HG02798 (cell line): ENCODE results near the gene ADGRB3.
"Not testable (repeated sequence)": the region's sequence is repeated elsewhere in the genome, so short reads cannot be mapped to it uniquely, and the experiment has no call there.

Experiments
- ATAC-seq: cut with Tn5 transposase; IDR thresholded peaks from one replicate; pipeline ENCODE4 v1.9.1; 2021; ENCODE audit warnings: mild to moderate bottlenecking; ENCODE audit not compliant: unreplicated experiment, poor library complexity

ADGRB3 gene

GRCh38 chr6:69286331-69286730 is 651.2 kb downstream of the ADGRB3 start:
- no peak for ATAC-seq

- ATAC-seq: not testable (repeated sequence)
Measured at GRCh38 chr6:69288198-69288597, 653.1 kb downstream of the ADGRB3 start.

GRCh38 chr6:69289689-69290495 is 654.8 kb downstream of the ADGRB3 start:
- no peak for ATAC-seq

- ATAC-seq: no peak
Measured at GRCh38 chr6:69293471-69293870, 658.4 kb downstream of the ADGRB3 start.

GRCh38 chr6:69294407-69294806 is 659.3 kb downstream of the ADGRB3 start:
- ATAC-seq: no peak

- ATAC-seq: no peak
Measured at GRCh38 chr6:69294862-69295261, 659.8 kb downstream of the ADGRB3 start.

- ATAC-seq: no peak
Measured at GRCh38 chr6:69303382-69303781, 668.3 kb downstream of the ADGRB3 start.

- no peak for ATAC-seq
Measured at GRCh38 chr6:69305456-69305855, 670.4 kb downstream of the ADGRB3 start.

- ATAC-seq: no peak
Measured at GRCh38 chr6:69308584-69308983, 673.5 kb downstream of the ADGRB3 start.

- no peak for ATAC-seq
Measured at GRCh38 chr6:69311888-69312287, 676.8 kb downstream of the ADGRB3 start.

GRCh38 chr6:69314001-69314400 is 678.9 kb downstream of the ADGRB3 start:
- ATAC-seq: no peak

GRCh38 chr6:69314531-69314930 is 679.4 kb downstream of the ADGRB3 start:
- ATAC-seq: no peak

GRCh38 chr6:69331886-69332285 is 696.8 kb downstream of the ADGRB3 start:
- ATAC-seq: no peak

- no peak for ATAC-seq
Measured at GRCh38 chr6:69337311-69337710, 702.2 kb downstream of the ADGRB3 start.

- no peak for ATAC-seq
Measured at GRCh38 chr6:69338431-69339162, 703.5 kb downstream of the ADGRB3 start.

- no peak for ATAC-seq
Measured at GRCh38 chr6:69339163-69339550, 704.1 kb downstream of the ADGRB3 start.

- ATAC-seq: no peak
Measured at GRCh38 chr6:69340196-69340595, 705.1 kb downstream of the ADGRB3 start.

GRCh38 chr6:69343851-69344250 is 708.8 kb downstream of the ADGRB3 start:
- no peak for ATAC-seq

- ATAC-seq: no peak
Measured at GRCh38 chr6:69349771-69350170, 714.7 kb downstream of the ADGRB3 start.

GRCh38 chr6:69362209-69362608 is 727.1 kb downstream of the ADGRB3 start:
- ATAC-seq: no peak

GRCh38 chr6:69366831-69367230 is 731.7 kb downstream of the ADGRB3 start:
- ATAC-seq: no peak

GRCh38 chr6:69368613-69369012 is 733.5 kb downstream of the ADGRB3 start:
- ATAC-seq: no peak
